WTC11 (cell line): Measurements from ENCODE around the gene GAK. TPM values are rescaled to one million over a fixed set of nuclear protein-coding genes. Genes with fewer than 3 reads are reported as not detected.

Experiments
- ATAC-seq: fragments of 200-7000 bp; cut with Tn5 transposase; 2 replicates; pipeline ENCODE4 v1.10.0; 2021; ENCODE audit warnings: mild to moderate bottlenecking, moderate library complexity
- CTCF ChIA-PET: fragments of 300-600 bp; sonication (Branson Sonifier 250); formaldehyde crosslinking; loops from one replicate; lab custom pipeline; 2021; ENCODE audit warnings: antibody characterized with exemption; lab: Charles Lee
- POLR2A ChIA-PET: fragments of 350-600 bp; sonication (Branson Sonifier 250); formaldehyde crosslinking; loops from one replicate; lab custom pipeline; 2021; ENCODE audit warnings: antibody characterized with exemption; lab: Charles Lee
- DNase-seq: peaks from one replicate; pipeline ENCODE4 v3.0.0; 2021; ENCODE audit warnings: low spot score
- H3K27ac Mint-ChIP-seq: 2 replicates; pipeline ENCODE4 v1.8.0; 2021; ENCODE audit warnings: mixed read lengths
- H3K27me3 Mint-ChIP-seq: 2 replicates; pipeline ENCODE4 v1.8.0; 2021; ENCODE audit warnings: low read depth, mild to moderate bottlenecking, moderate library complexity, mixed read lengths
- H3K36me3 Mint-ChIP-seq: 2 replicates; pipeline ENCODE4 v1.8.0; 2021; ENCODE audit warnings: mixed read lengths
- H3K4me1 Mint-ChIP-seq: 2 replicates; pipeline ENCODE4 v1.8.0; 2022; ENCODE audit warnings: mixed read lengths
- H3K4me3 Mint-ChIP-seq: 2 replicates; pipeline ENCODE4 v1.8.0; 2021; ENCODE audit warnings: mild to moderate bottlenecking, moderate library complexity, mixed read lengths
- H3K9me3 Mint-ChIP-seq: 2 replicates; pipeline ENCODE4 v1.8.0; 2021; ENCODE audit warnings: mixed read lengths
- FOXJ3 ChIP-seq: sonication (generic); formaldehyde crosslinking; IDR thresholded peaks from 2 replicates; pipeline ENCODE4 v1.9.0; 2021; ENCODE audit warnings: missing genetic modification reagents, mild to moderate bottlenecking, borderline replicate concordance
- JUN ChIP-seq: sonication (generic); formaldehyde crosslinking; IDR thresholded peaks from 2 replicates; pipeline ENCODE4 v1.8.0; 2023; ENCODE audit warnings: mild to moderate bottlenecking, missing genetic modification reagents
- KAT7 ChIP-seq: sonication (generic); formaldehyde crosslinking; IDR thresholded peaks from 2 replicates; pipeline ENCODE4 v1.8.1; 2023; ENCODE audit warnings: missing genetic modification reagents, mild to moderate bottlenecking, borderline replicate concordance
- NR3C1 ChIP-seq: sonication (generic); formaldehyde crosslinking; conservative IDR thresholded peaks from 2 replicates; pipeline ENCODE4 v1.8.1; 2023; ENCODE audit warnings: low read depth, mild to moderate bottlenecking, missing genetic modification reagents
- PRRX2 ChIP-seq: fragments of 250-450 bp; sonication (Bioruptor Pico); IDR thresholded peaks from 2 replicates; pipeline ENCODE4 v1.8.0; 2021; ENCODE audit warnings: mild to moderate bottlenecking
- SMAD3 ChIP-seq: sonication (generic); formaldehyde crosslinking; IDR thresholded peaks from 2 replicates; pipeline ENCODE4 v1.8.0; 2022; ENCODE audit warnings: missing genetic modification reagents, mild to moderate bottlenecking, borderline replicate concordance
- SMAD4 ChIP-seq: sonication (generic); formaldehyde crosslinking; IDR thresholded peaks from 2 replicates; pipeline ENCODE4 v1.8.0; 2022; ENCODE audit warnings: mild to moderate bottlenecking, missing genetic modification reagents
- TEAD1 ChIP-seq: sonication (generic); formaldehyde crosslinking; IDR thresholded peaks from 2 replicates; pipeline ENCODE4 v1.8.0; 2022; ENCODE audit warnings: mild to moderate bottlenecking, missing genetic modification reagents
- TP53 ChIP-seq: sonication (generic); formaldehyde crosslinking; IDR thresholded peaks from 2 replicates; pipeline ENCODE4 v1.8.1; 2023; ENCODE audit warnings: mild to moderate bottlenecking, missing genetic modification reagents
- ZNF263 ChIP-seq: sonication (generic); formaldehyde crosslinking; IDR thresholded peaks from 2 replicates; pipeline ENCODE4 v1.8.1; 2022; ENCODE audit warnings: low read depth, mild to moderate bottlenecking, moderate library complexity, missing genetic modification reagents
- ZNF396 ChIP-seq: fragments of 250-450 bp; sonication (Bioruptor Pico); IDR thresholded peaks from 2 replicates; pipeline ENCODE4 v1.8.0; 2021; ENCODE audit warnings: mild to moderate bottlenecking, moderate library complexity, borderline replicate concordance
- total RNA-seq: library from RNA; stranded (reverse); gene quantifications from 3 replicates; pipeline ENCODE4 v1.2.3, GENCODE V29; 2021
- TF ChIP-seq, protein P1 (sequence below): sonication (generic); formaldehyde crosslinking; IDR thresholded peaks from 2 replicates; pipeline ENCODE4 v1.8.0; 2023; ENCODE audit warnings: mild to moderate bottlenecking, missing genetic modification reagents
- TF ChIP-seq, protein P2 (sequence below): fragments of 250-450 bp; sonication (Bioruptor Pico); IDR thresholded peaks from 2 replicates; pipeline ENCODE4 v1.9.0; 2021; ENCODE audit warnings: mild to moderate bottlenecking
- TF ChIP-seq, protein P3 (sequence below): sonication (generic); formaldehyde crosslinking; IDR thresholded peaks from 2 replicates; pipeline ENCODE4 v1.8.1; 2022; ENCODE audit warnings: mild to moderate bottlenecking, moderate library complexity, missing genetic modification reagents
- TF ChIP-seq, protein P4 (sequence below): sonication (generic); formaldehyde crosslinking; IDR thresholded peaks from 2 replicates; pipeline ENCODE4 v1.8.1; 2022; ENCODE audit warnings: missing genetic modification reagents, borderline replicate concordance
- TF ChIP-seq, protein P5 (sequence below): sonication (generic); formaldehyde crosslinking; conservative IDR thresholded peaks from 2 replicates; pipeline ENCODE4 v1.8.1; 2022; ENCODE audit warnings: mild to moderate bottlenecking, missing genetic modification reagents

Gene GAK
- total RNA-seq, 1 experiment from 2014 or later: 121 TPM

DNA sequence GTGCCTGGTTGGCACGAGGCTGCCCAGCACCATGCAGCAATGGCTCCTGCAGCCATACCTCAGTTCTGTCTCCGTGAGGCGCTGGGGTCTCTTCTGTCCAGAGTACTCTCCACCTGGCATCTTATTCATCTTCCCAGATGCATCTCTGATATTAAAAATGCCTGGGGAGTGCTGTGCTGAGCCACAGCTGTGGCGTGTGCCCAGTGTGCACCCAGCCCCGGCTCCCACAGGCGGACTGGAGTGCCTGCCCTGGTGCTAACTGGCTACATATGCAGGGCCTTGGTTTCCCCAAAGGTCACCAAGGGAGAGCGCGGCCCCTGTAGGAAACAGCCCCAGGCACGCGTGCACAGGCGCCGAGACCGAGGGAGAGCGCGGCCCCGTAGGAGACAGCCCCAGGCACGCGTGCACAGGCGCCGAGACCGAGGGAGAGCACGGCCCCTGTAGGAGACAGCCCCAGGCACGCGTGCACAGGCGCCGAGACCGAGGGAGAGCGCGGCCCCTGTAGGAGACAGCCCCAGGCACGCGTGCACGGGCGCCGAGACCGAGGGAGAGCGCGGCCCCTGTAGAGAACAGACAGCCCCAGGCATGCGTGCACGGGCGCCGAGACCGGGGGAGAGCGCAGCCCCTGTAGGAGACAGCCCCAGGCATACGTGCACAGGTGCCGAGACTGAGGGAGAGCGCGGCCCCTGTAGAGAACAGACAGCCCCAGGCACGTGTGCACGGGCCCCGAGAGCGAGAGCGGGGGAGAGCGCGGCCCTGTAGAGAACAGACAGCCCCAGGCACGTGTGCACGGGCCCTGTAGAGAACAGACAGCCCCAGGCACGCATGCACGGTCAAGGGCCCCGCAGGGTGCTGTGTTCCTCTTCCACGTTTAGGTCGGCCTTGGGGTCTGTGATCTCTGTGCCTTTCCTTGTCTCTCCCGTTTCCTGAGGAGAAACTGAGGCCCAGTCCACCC is 14.7 kb upstream of the GAK start:
- DNase-seq (no peak), ATAC-seq (no peak)
- ChIA-PET CTCF (interaction anchor here (1.2 kb wide), 1 partner anchor 20 kb away, joined by 3 read pairs; no protein-coding TSS in a partner anchor), POLR2A (no interaction called here)
- Mint-ChIP-seq H3K27me3 (peaks cover 26% of the 10 kb centered on the region), H3K27ac (no peak overlapping the region), H3K36me3 (no peaks in the 10 kb centered on the region), H3K9me3 (no peaks in the 10 kb centered on the region), H3K4me3 (no peak overlapping the region), H3K4me1 (peaks cover 13% of the 10 kb centered on the region)
- TF ChIP-seq SMAD4 (CRISPR knock-in tag) (no peak), NR3C1 (CRISPR knock-in tag) (no peak), TP53 (no peak), KAT7 (CRISPR knock-in tag) (no peak), FOXJ3 (CRISPR knock-in tag) (no peak), TEAD1 (CRISPR knock-in tag) (no peak), JUN (CRISPR knock-in tag) (no peak), ZNF263 (CRISPR knock-in tag) (no peak), ZNF396 (no peak), PRRX2 (CRISPR knock-in tag) (no peak), SMAD3 (CRISPR knock-in tag) (no peak)
- TF ChIP-seq, protein P1, sequence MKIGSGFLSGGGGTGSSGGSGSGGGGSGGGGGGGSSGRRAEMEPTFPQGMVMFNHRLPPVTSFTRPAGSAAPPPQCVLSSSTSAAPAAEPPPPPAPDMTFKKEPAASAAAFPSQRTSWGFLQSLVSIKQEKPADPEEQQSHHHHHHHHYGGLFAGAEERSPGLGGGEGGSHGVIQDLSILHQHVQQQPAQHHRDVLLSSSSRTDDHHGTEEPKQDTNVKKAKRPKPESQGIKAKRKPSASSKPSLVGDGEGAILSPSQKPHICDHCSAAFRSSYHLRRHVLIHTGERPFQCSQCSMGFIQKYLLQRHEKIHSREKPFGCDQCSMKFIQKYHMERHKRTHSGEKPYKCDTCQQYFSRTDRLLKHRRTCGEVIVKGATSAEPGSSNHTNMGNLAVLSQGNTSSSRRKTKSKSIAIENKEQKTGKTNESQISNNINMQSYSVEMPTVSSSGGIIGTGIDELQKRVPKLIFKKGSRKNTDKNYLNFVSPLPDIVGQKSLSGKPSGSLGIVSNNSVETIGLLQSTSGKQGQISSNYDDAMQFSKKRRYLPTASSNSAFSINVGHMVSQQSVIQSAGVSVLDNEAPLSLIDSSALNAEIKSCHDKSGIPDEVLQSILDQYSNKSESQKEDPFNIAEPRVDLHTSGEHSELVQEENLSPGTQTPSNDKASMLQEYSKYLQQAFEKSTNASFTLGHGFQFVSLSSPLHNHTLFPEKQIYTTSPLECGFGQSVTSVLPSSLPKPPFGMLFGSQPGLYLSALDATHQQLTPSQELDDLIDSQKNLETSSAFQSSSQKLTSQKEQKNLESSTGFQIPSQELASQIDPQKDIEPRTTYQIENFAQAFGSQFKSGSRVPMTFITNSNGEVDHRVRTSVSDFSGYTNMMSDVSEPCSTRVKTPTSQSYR (CRISPR knock-in tag): no peak
- TF ChIP-seq, protein P2, sequence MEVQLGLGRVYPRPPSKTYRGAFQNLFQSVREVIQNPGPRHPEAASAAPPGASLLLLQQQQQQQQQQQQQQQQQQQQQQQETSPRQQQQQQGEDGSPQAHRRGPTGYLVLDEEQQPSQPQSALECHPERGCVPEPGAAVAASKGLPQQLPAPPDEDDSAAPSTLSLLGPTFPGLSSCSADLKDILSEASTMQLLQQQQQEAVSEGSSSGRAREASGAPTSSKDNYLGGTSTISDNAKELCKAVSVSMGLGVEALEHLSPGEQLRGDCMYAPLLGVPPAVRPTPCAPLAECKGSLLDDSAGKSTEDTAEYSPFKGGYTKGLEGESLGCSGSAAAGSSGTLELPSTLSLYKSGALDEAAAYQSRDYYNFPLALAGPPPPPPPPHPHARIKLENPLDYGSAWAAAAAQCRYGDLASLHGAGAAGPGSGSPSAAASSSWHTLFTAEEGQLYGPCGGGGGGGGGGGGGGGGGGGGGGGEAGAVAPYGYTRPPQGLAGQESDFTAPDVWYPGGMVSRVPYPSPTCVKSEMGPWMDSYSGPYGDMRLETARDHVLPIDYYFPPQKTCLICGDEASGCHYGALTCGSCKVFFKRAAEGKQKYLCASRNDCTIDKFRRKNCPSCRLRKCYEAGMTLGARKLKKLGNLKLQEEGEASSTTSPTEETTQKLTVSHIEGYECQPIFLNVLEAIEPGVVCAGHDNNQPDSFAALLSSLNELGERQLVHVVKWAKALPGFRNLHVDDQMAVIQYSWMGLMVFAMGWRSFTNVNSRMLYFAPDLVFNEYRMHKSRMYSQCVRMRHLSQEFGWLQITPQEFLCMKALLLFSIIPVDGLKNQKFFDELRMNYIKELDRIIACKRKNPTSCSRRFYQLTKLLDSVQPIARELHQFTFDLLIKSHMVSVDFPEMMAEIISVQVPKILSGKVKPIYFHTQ (CRISPR knock-in tag): no peak
- TF ChIP-seq, protein P3, sequence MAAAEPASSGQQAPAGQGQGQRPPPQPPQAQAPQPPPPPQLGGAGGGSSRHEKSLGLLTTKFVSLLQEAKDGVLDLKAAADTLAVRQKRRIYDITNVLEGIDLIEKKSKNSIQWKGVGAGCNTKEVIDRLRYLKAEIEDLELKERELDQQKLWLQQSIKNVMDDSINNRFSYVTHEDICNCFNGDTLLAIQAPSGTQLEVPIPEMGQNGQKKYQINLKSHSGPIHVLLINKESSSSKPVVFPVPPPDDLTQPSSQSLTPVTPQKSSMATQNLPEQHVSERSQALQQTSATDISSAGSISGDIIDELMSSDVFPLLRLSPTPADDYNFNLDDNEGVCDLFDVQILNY: no peak
- TF ChIP-seq, protein P4, sequence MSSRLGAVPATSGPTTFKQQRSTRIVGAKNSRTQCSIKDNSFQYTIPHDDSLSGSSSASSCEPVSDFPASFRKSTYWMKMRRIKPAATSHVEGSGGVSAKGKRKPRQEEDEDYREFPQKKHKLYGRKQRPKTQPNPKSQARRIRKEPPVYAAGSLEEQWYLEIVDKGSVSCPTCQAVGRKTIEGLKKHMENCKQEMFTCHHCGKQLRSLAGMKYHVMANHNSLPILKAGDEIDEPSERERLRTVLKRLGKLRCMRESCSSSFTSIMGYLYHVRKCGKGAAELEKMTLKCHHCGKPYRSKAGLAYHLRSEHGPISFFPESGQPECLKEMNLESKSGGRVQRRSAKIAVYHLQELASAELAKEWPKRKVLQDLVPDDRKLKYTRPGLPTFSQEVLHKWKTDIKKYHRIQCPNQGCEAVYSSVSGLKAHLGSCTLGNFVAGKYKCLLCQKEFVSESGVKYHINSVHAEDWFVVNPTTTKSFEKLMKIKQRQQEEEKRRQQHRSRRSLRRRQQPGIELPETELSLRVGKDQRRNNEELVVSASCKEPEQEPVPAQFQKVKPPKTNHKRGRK (CRISPR knock-in tag): no peak
- TF ChIP-seq, protein P5, sequence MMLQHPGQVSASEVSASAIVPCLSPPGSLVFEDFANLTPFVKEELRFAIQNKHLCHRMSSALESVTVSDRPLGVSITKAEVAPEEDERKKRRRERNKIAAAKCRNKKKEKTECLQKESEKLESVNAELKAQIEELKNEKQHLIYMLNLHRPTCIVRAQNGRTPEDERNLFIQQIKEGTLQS (CRISPR knock-in tag): no peak
